Stimulated activated CD4-positive, alpha-beta T cell treated with anti-CD3 and anti-CD28 coated beads, Interleukin-15, amount 100 ng/mL, for 1 hour (primary cell): ENCODE measurements around the gene CAMKK1.

ENCODE experiments used
- DNase-seq, 2 donors: peaks; one replicate each; pipeline ENCODE4 v3.0.0-alpha.2; 2020; ENCODE audit warnings: low read depth in 1 of 2, low spot score in 1 of 2

The CAMKK1 gene

GRCh38 chr17:3814361-3814760, 78.5 kb downstream of the CAMKK1 start:
- DNase-seq: no peak

- DNase-seq: no peak
Measured at GRCh38 chr17:3813171-3813570, 79.7 kb downstream of the CAMKK1 start.

GRCh38 chr17:3812771-3813170, 80.1 kb downstream of the CAMKK1 start:
- DNase-seq: no peak

GRCh38 chr17:3812284-3812683, 80.6 kb downstream of the CAMKK1 start:
- DNase-seq: no peak
